HepG2 (cell line): Measurements from ENCODE around the gene CDK11A. TPM values are rescaled to one million over a fixed set of nuclear protein-coding genes. Genes with fewer than 3 reads are reported as not detected.
A peak's percentile ranks its signal among the peaks of the same experiment; 100 is the strongest.

ENCODE experiments used
- ATAC-seq: fragments of 200-7000 bp; cut with Tn5 transposase; 3 replicates; pipeline ENCODE4 v1.9.1; 2020; ENCODE audit warnings: mild to moderate bottlenecking, moderate library complexity
- BruUV-seq: library from RNA; stranded (reverse); fragments of 400-500 nt; replicated peaks from 2 replicates; lab custom pipeline; 2021; lab: Mats Ljungman, UMichigan
- CTCF ChIA-PET: fragments of 300-600 bp; formaldehyde crosslinking; extraction: SDS; loops from one replicate; lab custom pipeline; 2021; ENCODE audit warnings: low total read pairs, inconsistent platforms, low intra/inter-chr PET ratio; lab: Yijun Ruan, JAX
- POLR2A ChIA-PET: fragments of 350-600 bp; sonication (Branson Sonifier 250); formaldehyde crosslinking; loops from one replicate; lab custom pipeline; 2020; ENCODE audit warnings: antibody characterized with exemption, inconsistent platforms; lab: Yijun Ruan, JAX
- DNase-seq: peaks from one replicate; pipeline ENCODE4 v3.0.0-alpha.2; 2015; ENCODE audit warnings: low spot score
- FAIRE-seq: peaks from 3 replicates; lab custom pipeline; 2011; peaks lifted over from hg19 to GRCh38; lab: Jason Lieb, UNC
- H2AFZ ChIP-seq: one replicate; pipeline ENCODE4 v1.6.1; 2011; ENCODE audit warnings: low read length, inconsistent platforms
- H3K27ac ChIP-seq: fragments of 300-600 bp; 3 replicates; pipeline ENCODE4 v1.8.0; 2011; ENCODE audit warnings: mixed run types, mild to moderate bottlenecking, mixed read lengths, low read length, inconsistent platforms; ENCODE audit not compliant: insufficient read depth; ENCODE audit errors: extremely low read length
- H3K27me3 ChIP-seq, 2 experiments: fragments of 200-600 bp in 1 of 2; 2 replicates in 1 of 2; 3 replicates in 1 of 2; pipeline versions ENCODE4 v1.6.0 to v1.8.0; 2011; ENCODE audit warnings: low read length in 2 of 2, mild to moderate bottlenecking in 2 of 2, moderate library complexity in 2 of 2, inconsistent platforms in 1 of 2; ENCODE audit not compliant: insufficient read depth in 2 of 2, control insufficient read depth in 1 of 2
- H3K36me3 ChIP-seq, 2 experiments: fragments of 200-600 bp in 1 of 2; replicated peaks in 1 of 2; 2 replicates in 1 of 2; 3 replicates in 1 of 2; pipeline versions ENCODE4 v1.5.1 to v1.8.0; 2011; ENCODE audit warnings: low read length in 2 of 2, inconsistent platforms in 1 of 2; ENCODE audit not compliant: insufficient read depth in 2 of 2, control insufficient read depth in 1 of 2
- H3K4me1 ChIP-seq: 2 replicates; pipeline ENCODE4 v1.5.1; 2012; ENCODE audit warnings: low read length, inconsistent platforms; ENCODE audit not compliant: insufficient read depth
- H3K4me2 ChIP-seq: 2 replicates; pipeline ENCODE4 v1.6.0; 2011; ENCODE audit warnings: low read depth, low read length, inconsistent platforms
- H3K4me3 ChIP-seq, 3 experiments: fragments of 200-600 bp in 1 of 3; sonication (generic), shearing (Covaris generic) in 1 of 3; replicated peaks in 1 of 3; 2 replicates each; pipeline ENCODE4 v1.5.1; 2011 to 2016; ENCODE audit warnings: low read length in 3 of 3, inconsistent platforms in 2 of 3, low read depth in 2 of 3, mild to moderate bottlenecking in 2 of 3, control low read depth in 1 of 3, mixed read lengths in 1 of 3; ENCODE audit not compliant: insufficient read depth in 1 of 3
- H3K79me2 ChIP-seq: one replicate; pipeline ENCODE4 v1.6.1; 2011; ENCODE audit warnings: low read length, inconsistent platforms; ENCODE audit not compliant: insufficient read depth
- H3K9ac ChIP-seq: 2 replicates; pipeline ENCODE4 v1.6.0; 2011; ENCODE audit warnings: mild to moderate bottlenecking, low read depth, low read length, inconsistent platforms; ENCODE audit not compliant: insufficient read depth
- H3K9me3 ChIP-seq: 2 replicates; pipeline ENCODE4 v1.5.1; 2012; ENCODE audit warnings: mild to moderate bottlenecking, low read length
- H4K20me1 ChIP-seq: 2 replicates; pipeline ENCODE4 v1.6.0; 2011; ENCODE audit warnings: inconsistent platforms, mild to moderate bottlenecking, low read length, moderate library complexity; ENCODE audit not compliant: insufficient read depth
- CENPBD1 ChIP-seq: sonication (generic); formaldehyde crosslinking; IDR thresholded peaks from 2 replicates; pipeline ENCODE4 v1.8.0; 2022; ENCODE audit warnings: missing genetic modification reagents, low read depth, mild to moderate bottlenecking, borderline replicate concordance
- HOXD1 ChIP-seq: sonication (generic); formaldehyde crosslinking; IDR thresholded peaks from 2 replicates; pipeline ENCODE4 v1.5.0; 2020; ENCODE audit warnings: missing genetic modification reagents
- MLX ChIP-seq: IDR thresholded peaks from 2 replicates; pipeline ENCODE4 v1.6.1; 2016
- NFIB ChIP-seq: sonication (generic); formaldehyde crosslinking; IDR thresholded peaks from 2 replicates; pipeline ENCODE4 v1.9.0; 2021; ENCODE audit warnings: missing genetic modification reagents, mild to moderate bottlenecking, borderline replicate concordance
- POLR2AphosphoS2 ChIP-seq: IDR thresholded peaks from 2 replicates; pipeline ENCODE4 v1.6.1; 2011; ENCODE audit warnings: low read depth, low read length, improper control_type of control experiment
- RELA ChIP-seq: sonication (generic); formaldehyde crosslinking; IDR thresholded peaks from 2 replicates; pipeline ENCODE4 v1.4.0; 2020; ENCODE audit warnings: missing genetic modification reagents
- SALL1 ChIP-seq: sonication (generic); formaldehyde crosslinking; IDR thresholded peaks from 2 replicates; pipeline ENCODE4 v1.8.0; 2022; ENCODE audit warnings: mild to moderate bottlenecking, missing genetic modification reagents
- TAF15 ChIP-seq: fragments of 200-400 bp; formaldehyde crosslinking; IDR thresholded peaks from one replicate; pipeline ENCODE4 v1.6.1; 2018; ENCODE audit warnings: mild to moderate bottlenecking, low read depth, low read length; ENCODE audit not compliant: poor library complexity, severe bottlenecking
- ZFX ChIP-seq: sonication (generic); formaldehyde crosslinking; IDR thresholded peaks from 2 replicates; pipeline ENCODE4 v1.4.0; 2020; ENCODE audit warnings: mild to moderate bottlenecking, low read depth, missing genetic modification reagents, moderate library complexity
- ZNF431 ChIP-seq: sonication (generic); formaldehyde crosslinking; IDR thresholded peaks from 2 replicates; pipeline ENCODE4 v1.9.0; 2022; ENCODE audit warnings: missing genetic modification reagents, low read depth, mild to moderate bottlenecking, borderline replicate concordance
- ZNF547 ChIP-seq: sonication (generic); formaldehyde crosslinking; IDR thresholded peaks from 2 replicates; pipeline ENCODE4 v1.5.1; 2020; ENCODE audit warnings: mild to moderate bottlenecking, missing genetic modification reagents
- WGBS: methylation state at CpG from one replicate; pipeline ENCODE4 v1.1.6; 2017; ENCODE audit warnings: low lambda C conversion rate; 5-methylcytosine and 5-hydroxymethylcytosine counted together
- in situ Hi-C: cut with HindIII; loops from 2 replicates; pipeline ENCODE4 v1.10.0; 2017; ENCODE audit warnings: low pct_unique_long_range_greater_than_20kb; ENCODE audit not compliant: extremely low pct_ligation_motif_present
- intact Hi-C: fragments of 100-400 bp; cut with micrococcal nuclease; formaldehyde crosslinking; loops from one replicate; pipeline ENCODE4 v1.10.0; 2022; ENCODE audit not compliant: unreplicated experiment
- polyA plus RNA-seq, 8 experiments: library from polyadenylated mRNA; depleted of rRNA in 3 of 8; stranded (reverse) in 7 of 8; unstranded in 1 of 8; fragments of >200 nt; fragmentation: Illumina TruSeq in 4 of 8; extraction: Trizol in 4 of 8; gene quantifications; 2 replicates each; pipeline versions ENCODE4 v1.2.1 to v1.2.3, GENCODE V29; 2011 to 2016; ENCODE audit warnings: low read depth in 4 of 8, missing spikeins in 1 of 8, mixed read lengths in 1 of 8; ENCODE audit not compliant: insufficient read depth in 1 of 8
- total RNA-seq, 5 experiments: library from RNA; depleted of rRNA; stranded (reverse); fragments of >200 nt; fragmentation: Illumina TruSeq; extraction: Trizol; gene quantifications; 2 replicates each; pipeline ENCODE4 v1.2.3, GENCODE V29; 2016; ENCODE audit warnings: low read depth in 1 of 5
- TF ChIP-seq, protein P1 (sequence below), 2 experiments: sonication (generic) in 1 of 2; formaldehyde crosslinking in 1 of 2; IDR thresholded peaks; 2 replicates each; pipeline versions ENCODE4 v1.4.0 to v1.6.1; 2018 to 2020; ENCODE audit warnings: missing genetic modification reagents in 2 of 2, borderline replicate concordance in 1 of 2, low read depth in 1 of 2, mild to moderate bottlenecking in 1 of 2, missing biosample characterization in 1 of 2
- TF ChIP-seq, protein P2 (sequence below): sonication (generic); formaldehyde crosslinking; IDR thresholded peaks from 2 replicates; pipeline ENCODE4 v1.5.0; 2020; ENCODE audit warnings: missing genetic modification reagents

The CDK11A gene
- total and polyA plus RNA-seq, 2 of the 13 experiments (the other 11 are each of a cell fraction or from before 2014, with no cell fraction given), result 11.2 to 17.9 TPM

GRCh38 chr1:1757422-1758058, 33.4 kb upstream of the CDK11A start:
- intact Hi-C loops, result no loop called here

GRCh38 chr1:1756661-1757421, 32.7 kb upstream of the CDK11A start:
- BruUV-seq, result no TSS peak
- Histone ChIP-seq H3K27me3 (no peaks in the 10 kb centered on the region), H3K4me2 (no peak overlapping the region), H4K20me1 (no peaks in the 10 kb centered on the region), H3K79me2 (no peaks in the 10 kb centered on the region), H3K27ac (no peak overlapping the region), H3K4me3 (no peak overlapping the region), H3K4me1 (peaks cover 21% of the 10 kb centered on the region), H3K9ac (no peak overlapping the region), H3K9me3 (no peaks in the 10 kb centered on the region), H2AFZ (no peak overlapping the region), H3K36me3 (peaks cover 34 to 70% of the 10 kb centered on the region in 2 experiments)
- FAIRE-seq, result no peak
- no peak for DNase-seq
- CTCF ChIA-PET, result no interaction called here
- in situ Hi-C loops, result no loop called here
- ATAC-seq, result no peak
- POLR2A ChIA-PET, result no interaction called here
- intact Hi-C loops, result no loop called here
- WGBS, result 98% methylated on average over 27 of the region's 33 CpGs
- TF ChIP-seq, protein P1, sequence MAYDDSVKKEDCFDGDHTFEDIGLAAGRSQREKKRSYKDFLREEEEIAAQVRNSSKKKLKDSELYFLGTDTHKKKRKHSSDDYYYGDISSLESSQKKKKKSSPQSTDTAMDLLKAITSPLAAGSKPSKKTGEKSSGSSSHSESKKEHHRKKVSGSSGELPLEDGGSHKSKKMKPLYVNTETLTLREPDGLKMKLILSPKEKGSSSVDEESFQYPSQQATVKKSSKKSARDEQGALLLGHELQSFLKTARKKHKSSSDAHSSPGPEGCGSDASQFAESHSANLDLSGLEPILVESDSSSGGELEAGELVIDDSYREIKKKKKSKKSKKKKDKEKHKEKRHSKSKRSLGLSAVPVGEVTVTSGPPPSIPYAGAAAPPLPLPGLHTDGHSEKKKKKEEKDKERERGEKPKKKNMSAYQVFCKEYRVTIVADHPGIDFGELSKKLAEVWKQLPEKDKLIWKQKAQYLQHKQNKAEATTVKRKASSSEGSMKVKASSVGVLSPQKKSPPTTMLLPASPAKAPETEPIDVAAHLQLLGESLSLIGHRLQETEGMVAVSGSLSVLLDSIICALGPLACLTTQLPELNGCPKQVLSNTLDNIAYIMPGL (CRISPR knock-in tag; IDR thresholded peaks at IDR 0.05; ENCODE audit: borderline replicate concordance in 1 of 2, low read depth in 1 of 2), result no peak
- TF ChIP-seq CENPBD1 (no peak), HOXD1 (CRISPR knock-in tag) (no peak), NFIB (CRISPR knock-in tag) (no peak), TAF15 (no peak), POLR2AphosphoS2 (no peak)
- TF ChIP-seq, protein P2, sequence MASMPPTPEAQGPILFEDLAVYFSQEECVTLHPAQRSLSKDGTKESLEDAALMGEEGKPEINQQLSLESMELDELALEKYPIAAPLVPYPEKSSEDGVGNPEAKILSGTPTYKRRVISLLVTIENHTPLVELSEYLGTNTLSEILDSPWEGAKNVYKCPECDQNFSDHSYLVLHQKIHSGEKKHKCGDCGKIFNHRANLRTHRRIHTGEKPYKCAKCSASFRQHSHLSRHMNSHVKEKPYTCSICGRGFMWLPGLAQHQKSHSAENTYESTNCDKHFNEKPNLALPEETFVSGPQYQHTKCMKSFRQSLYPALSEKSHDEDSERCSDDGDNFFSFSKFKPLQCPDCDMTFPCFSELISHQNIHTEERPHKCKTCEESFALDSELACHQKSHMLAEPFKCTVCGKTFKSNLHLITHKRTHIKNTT, result no peak

More at GRCh38 chr1:1757422-1758058, 33.4 kb upstream of the CDK11A start:
- ATAC-seq (no peak), FAIRE-seq (no peak), DNase-seq (no peak)
- in situ Hi-C loops, result no loop called here
- Histone ChIP-seq H3K4me2 (no peak overlapping the region), H3K9me3 (no peaks in the 10 kb centered on the region), H3K4me3 (no peak overlapping the region), H4K20me1 (no peaks in the 10 kb centered on the region), H2AFZ (no peak overlapping the region), H3K9ac (0 out of 2 replicates have a peak overlapping the region, but pooled peaks have one; percentile 7), H3K27me3 (no peaks in the 10 kb centered on the region), H3K27ac (peak overlapping the region; percentile 30), H3K4me1 (peaks cover 21% of the 10 kb centered on the region), H3K79me2 (no peaks in the 10 kb centered on the region), H3K36me3 (peaks cover 37 to 76% of the 10 kb centered on the region in 2 experiments)
- WGBS, result 90% methylated on average over 22 of the region's 25 CpGs
- TF ChIP-seq SALL1 (CRISPR knock-in tag) (no peak), RELA (CRISPR knock-in tag) (no peak), ZNF431 (no peak), ZFX (CRISPR knock-in tag) (no peak), ZNF547 (CRISPR knock-in tag) (no peak), MLX (CRISPR knock-in tag) (no peak)
- CTCF ChIA-PET, result no interaction called here
- POLR2A ChIA-PET, result interaction anchor here (0.9 kb wide), 1 partner anchor 11 kb away, joined by 5 read pairs; no protein-coding TSS in a partner anchor
- no TSS peak for BruUV-seq
